GM12878 (cell line): Measurements from ENCODE around the gene POU2AF1. TPM values are rescaled to one million over a fixed set of nuclear protein-coding genes. Genes with fewer than 3 reads are reported as not detected.

Experiments
- ATAC-seq: fragments of 200-7000 bp; cut with Tn5 transposase; 3 replicates; pipeline ENCODE4 v1.9.1; 2020; ENCODE audit warnings: mild to moderate bottlenecking, moderate library complexity
- BruUV-seq: library from RNA; stranded (reverse); fragments of 400-500 nt; replicated peaks from 2 replicates; lab custom pipeline; 2021; lab: Mats Ljungman, UMichigan
- CTCF ChIA-PET: fragments of 300-600 bp; sonication (Branson Sonifier 250); formaldehyde crosslinking; extraction: SDS; loops from one replicate; lab custom pipeline; 2021; ENCODE audit warnings: inconsistent platforms; lab: Yijun Ruan, JAX
- POLR2A ChIA-PET: fragments of 350-600 bp; formaldehyde crosslinking; extraction: SDS; loops from one replicate; lab custom pipeline; 2021; ENCODE audit warnings: inconsistent platforms; lab: Charles Lee
- RAD21 ChIA-PET: fragments of 300-600 bp; sonication (Branson Sonifier 250); formaldehyde crosslinking; loops from one replicate; lab custom pipeline; 2023; ENCODE audit warnings: antibody characterized with exemption; ENCODE audit not compliant: unreplicated experiment; lab: Charles Lee
- SMC1A ChIA-PET: fragments of 300-600 bp; sonication (Branson Sonifier 250); formaldehyde crosslinking; loops from one replicate; lab custom pipeline; 2023; ENCODE audit not compliant: unreplicated experiment, uncharacterized antibody; lab: Charles Lee
- DNase-seq: peaks from one replicate; pipeline ENCODE4 v3.0.0-alpha.2; 2011; ENCODE audit warnings: low read depth, low spot score
- FAIRE-seq: peaks from 3 replicates; lab custom pipeline; 2011; peaks lifted over from hg19 to GRCh38; lab: Jason Lieb, UNC
- H2AFZ ChIP-seq: 2 replicates; pipeline ENCODE4 v1.6.0; 2011; ENCODE audit warnings: low read depth, low read length, control low read depth; ENCODE audit not compliant: control insufficient read depth
- H3K27ac ChIP-seq: 2 replicates; pipeline ENCODE4 v1.5.1; 2011; ENCODE audit warnings: control low read depth; ENCODE audit not compliant: control insufficient read depth, insufficient read depth
- H3K27me3 ChIP-seq, 2 experiments: replicated peaks in 1 of 2; 2 replicates each; pipeline versions ENCODE4 v1.6.0 to v1.6.1; 2011; ENCODE audit warnings: low read length in 1 of 2; ENCODE audit not compliant: control insufficient read depth in 2 of 2, insufficient read depth in 2 of 2
- H3K36me3 ChIP-seq, 2 experiments: 2 replicates each; pipeline ENCODE4 v1.5.1; 2011; ENCODE audit warnings: low read length in 1 of 2; ENCODE audit not compliant: control insufficient read depth in 2 of 2, insufficient read depth in 2 of 2
- H3K4me1 ChIP-seq: 2 replicates; pipeline ENCODE4 v1.6.1; 2011; ENCODE audit warnings: mild to moderate bottlenecking, low read length, moderate library complexity, mixed read lengths; ENCODE audit not compliant: control insufficient read depth, insufficient read depth
- H3K4me2 ChIP-seq: 2 replicates; pipeline ENCODE4 v1.6.0; 2011; ENCODE audit warnings: control low read depth; ENCODE audit not compliant: control insufficient read depth, insufficient read depth
- H3K4me3 ChIP-seq: fragments of 200-600 bp; sonication (generic); 2 replicates; pipeline ENCODE4 v1.5.1; 2016
- H3K79me2 ChIP-seq: 2 replicates; pipeline ENCODE4 v1.6.0; 2011; ENCODE audit warnings: low read length; ENCODE audit not compliant: control insufficient read depth, insufficient read depth
- H3K9ac ChIP-seq: 2 replicates; pipeline ENCODE4 v1.8.0; 2011; ENCODE audit warnings: low read length, control low read depth, mixed read lengths; ENCODE audit not compliant: control insufficient read depth, insufficient read depth
- H3K9me3 ChIP-seq: replicated peaks from 3 replicates; pipeline ENCODE4 v1.5.1; 2011; ENCODE audit warnings: mild to moderate bottlenecking, low read length; ENCODE audit not compliant: control insufficient read depth, insufficient read depth
- H4K20me1 ChIP-seq: 2 replicates; pipeline ENCODE4 v1.6.0; 2011; ENCODE audit not compliant: control insufficient read depth, insufficient read depth
- CHD1 ChIP-seq: IDR thresholded peaks from 2 replicates; pipeline ENCODE4 v1.6.1; 2012; ENCODE audit warnings: low read depth, low read length, improper control_type of control experiment
- DPF2 ChIP-seq: fragments of 450-650 bp; IDR thresholded peaks from 2 replicates; pipeline ENCODE4 v1.6.1; 2017; ENCODE audit warnings: mild to moderate bottlenecking
- KDM1A ChIP-seq: fragments of 200-600 bp; sonication (generic); IDR thresholded peaks from 2 replicates; pipeline ENCODE4 v1.6.1; 2016; ENCODE audit warnings: borderline replicate concordance
- MXI1 ChIP-seq: fragments of 150-350 bp; IDR thresholded peaks from 2 replicates; pipeline ENCODE4 v1.6.1; 2011; ENCODE audit warnings: low read depth, mild to moderate bottlenecking, inconsistent platforms, low read length, improper control_type of control experiment
- NFYA ChIP-seq: IDR thresholded peaks from 2 replicates; pipeline ENCODE4 v1.6.1; 2011; ENCODE audit warnings: low read depth, mild to moderate bottlenecking, low read length, improper control_type of control experiment, borderline replicate concordance
- NR2C2 ChIP-seq: IDR thresholded peaks from 2 replicates; pipeline ENCODE4 v1.6.1; 2011; ENCODE audit warnings: borderline replicate concordance, low read depth; ENCODE audit not compliant: control insufficient read depth, insufficient read length
- PRDM15 ChIP-seq: fragments of 450-650 bp; formaldehyde crosslinking; IDR thresholded peaks from 2 replicates; pipeline ENCODE4 v1.4.0; 2020; ENCODE audit warnings: mild to moderate bottlenecking, moderate library complexity
- RCOR1 ChIP-seq: conservative IDR thresholded peaks from 2 replicates; pipeline ENCODE4 v1.6.1; 2012; ENCODE audit warnings: low read depth, low read length, improper control_type of control experiment
- SIX5 ChIP-seq: IDR thresholded peaks from 2 replicates; pipeline ENCODE4 v1.6.1; 2011; ENCODE audit warnings: mild to moderate bottlenecking, low read depth, low read length, moderate library complexity; ENCODE audit not compliant: severe bottlenecking
- TARDBP ChIP-seq: IDR thresholded peaks from 2 replicates; pipeline ENCODE4 v1.6.1; 2016; ENCODE audit warnings: borderline replicate concordance
- WRNIP1 ChIP-seq: IDR thresholded peaks from 2 replicates; pipeline ENCODE4 v1.6.1; 2011; ENCODE audit warnings: low read depth, low read length, improper control_type of control experiment, borderline replicate concordance
- ZBTB33 ChIP-seq: fragments of 450-650 bp; IDR thresholded peaks from 2 replicates; pipeline ENCODE4 v1.6.1; 2017; ENCODE audit warnings: mild to moderate bottlenecking
- WGBS: methylation state at CpG from one replicate; pipeline ENCODE4 v1.1.6; 2016; ENCODE audit warnings: low lambda C conversion rate; ENCODE audit not compliant: insufficient replicate concordance, insufficient coverage; ENCODE audit errors: missing lambda C conversion rate; 5-methylcytosine and 5-hydroxymethylcytosine counted together
- in situ Hi-C: fragments of 300-500 bp; cut with MboI; formaldehyde crosslinking; loops from 9 replicates; pipeline ENCODE4 v1.14.3; 2018; ENCODE audit warnings: mixed read lengths
- intact Hi-C: fragments of 100-400 bp; cut with micrococcal nuclease; formaldehyde crosslinking; loops from one replicate; pipeline ENCODE4 v1.14.2; 2022; ENCODE audit not compliant: unreplicated experiment
- polyA plus RNA-seq, 11 experiments: library from polyadenylated mRNA; depleted of rRNA in 4 of 11; unstranded in 6 of 11; stranded (reverse) in 5 of 11; fragments of >200 nt; fragmentation: Nextera tagmentation in 4 of 11; fragmentation: Illumina TruSeq in 1 of 11; extraction: Ambion mirVana in 4 of 11; extraction: Trizol in 1 of 11; gene quantifications; 1 replicate in 1 of 11; 2 replicates in 10 of 11; pipeline versions ENCODE4 v1.2.1 to v1.2.3, GENCODE V29; 2011 to 2016; ENCODE audit warnings: inconsistent platforms in 2 of 11, missing spikeins in 2 of 11, low read depth in 1 of 11
- total RNA-seq, 4 experiments: library from RNA; depleted of rRNA in 3 of 4; stranded (reverse); fragments of >200 nt in 3 of 4; fragmentation: Illumina TruSeq in 1 of 4; extraction: Trizol in 1 of 4; gene quantifications; 2 replicates each; pipeline versions ENCODE4 v1.2.1 to v1.2.3, GENCODE V29; 2013 to 2021

POU2AF1 gene
- total and polyA plus RNA-seq, 10 of the 15 experiments (the other 5 are each of a cell fraction or from before 2014, with no cell fraction given) = 13.1 to 169 (median 75.5) TPM

- H3K27me3 ChIP-seq = no peaks in the 10 kb centered on the region
- peaks cover 32 to 59% of the 10 kb centered on the region in 2 experiments for H3K36me3 ChIP-seq
- WGBS = 57% methylated on average over 2 of the region's 2 CpGs
- H3K4me3 ChIP-seq = no peak overlapping the region
- H3K27ac ChIP-seq = no peak overlapping the region
- H2AFZ ChIP-seq = no peak overlapping the region
- TF ChIP-seq TARDBP = no peak
- TF ChIP-seq RCOR1 = no peak
- no peak for TF ChIP-seq ZBTB33
- TF ChIP-seq DPF2 = no peak
- no peak for TF ChIP-seq WRNIP1
- TF ChIP-seq CHD1 = no peak
- TF ChIP-seq NFYA = no peak
- no peak for TF ChIP-seq MXI1
- TF ChIP-seq PRDM15 (CRISPR knock-in tag) = no peak
- no peak for TF ChIP-seq SIX5
- no peak for TF ChIP-seq NR2C2
- no peak for TF ChIP-seq KDM1A
- in situ Hi-C loops (no loop called here), intact Hi-C loops (no loop called here)
- no TSS peak for BruUV-seq
- no peak overlapping the region for H3K4me2 ChIP-seq
- H3K9ac ChIP-seq = no peak overlapping the region
- FAIRE-seq = no peak
- no peak for DNase-seq
- POLR2A ChIA-PET = interaction anchor here (0.7 kb wide), 1 partner anchor 26 kb away, joined by 4 read pairs; no protein-coding TSS in a partner anchor
- H3K79me2 ChIP-seq = peaks cover 7% of the 10 kb centered on the region
- ATAC-seq = no peak
- H4K20me1 ChIP-seq = no peaks in the 10 kb centered on the region
- CTCF ChIA-PET = interaction anchor here (0.8 to 1.1 kb wide), 2 partner anchors 68 to 71 kb away, joined by 3 to 5 read pairs; no protein-coding TSS in a partner anchor
- RAD21 ChIA-PET = no interaction called here
- H3K4me1 ChIP-seq = peaks cover 3% of the 10 kb centered on the region; the same call in 1 of the 2 replicates
- no peaks in the 10 kb centered on the region for H3K9me3 ChIP-seq
- SMC1A ChIA-PET = interaction anchor here (0.8 to 32.6 kb wide), 5 partner anchors 9 to 63 kb away, joined by 3 to 972 read pairs (median 3); no protein-coding TSS in a partner anchor
Observed at GRCh38 chr11:111354601-111354891, 24.5 kb downstream of the POU2AF1 start.
